GM12878 (cell line): ENCODE data around the gene SLC35G2. TPM values are rescaled to one million over a fixed set of nuclear protein-coding genes. Genes with fewer than 3 reads are reported as not detected.
A peak's percentile ranks its signal among the peaks of the same experiment; 100 is the strongest.
"Not testable (repeated sequence)": the region's sequence is repeated elsewhere in the genome, so short reads cannot be mapped to it uniquely, and the experiment has no call there.

Source experiments
- ATAC-seq: fragments of 200-7000 bp; cut with Tn5 transposase; 3 replicates; pipeline ENCODE4 v1.9.1; 2020; ENCODE audit warnings: mild to moderate bottlenecking, moderate library complexity
- BruUV-seq: library from RNA; stranded (reverse); fragments of 400-500 nt; replicated peaks from 2 replicates; lab custom pipeline; 2021; lab: Mats Ljungman, UMichigan
- CTCF ChIA-PET: fragments of 300-600 bp; sonication (Branson Sonifier 250); formaldehyde crosslinking; extraction: SDS; loops from one replicate; lab custom pipeline; 2021; ENCODE audit warnings: inconsistent platforms; lab: Yijun Ruan, JAX
- POLR2A ChIA-PET: fragments of 350-600 bp; formaldehyde crosslinking; extraction: SDS; loops from one replicate; lab custom pipeline; 2021; ENCODE audit warnings: inconsistent platforms; lab: Charles Lee
- RAD21 ChIA-PET: fragments of 300-600 bp; sonication (Branson Sonifier 250); formaldehyde crosslinking; loops from one replicate; lab custom pipeline; 2023; ENCODE audit warnings: antibody characterized with exemption; ENCODE audit not compliant: unreplicated experiment; lab: Charles Lee
- SMC1A ChIA-PET: fragments of 300-600 bp; sonication (Branson Sonifier 250); formaldehyde crosslinking; loops from one replicate; lab custom pipeline; 2023; ENCODE audit not compliant: unreplicated experiment, uncharacterized antibody; lab: Charles Lee
- DNase-seq: peaks from one replicate; pipeline ENCODE4 v3.0.0-alpha.2; 2011; ENCODE audit warnings: low read depth, low spot score
- FAIRE-seq: peaks from 3 replicates; lab custom pipeline; 2011; peaks lifted over from hg19 to GRCh38; lab: Jason Lieb, UNC
- H2AFZ ChIP-seq: 2 replicates; pipeline ENCODE4 v1.6.0; 2011; ENCODE audit warnings: low read depth, low read length, control low read depth; ENCODE audit not compliant: control insufficient read depth
- H3K27ac ChIP-seq: 2 replicates; pipeline ENCODE4 v1.5.1; 2011; ENCODE audit warnings: control low read depth; ENCODE audit not compliant: control insufficient read depth, insufficient read depth
- H3K27me3 ChIP-seq, 2 experiments: replicated peaks in 1 of 2; 2 replicates each; pipeline versions ENCODE4 v1.6.0 to v1.6.1; 2011; ENCODE audit warnings: low read length in 1 of 2; ENCODE audit not compliant: control insufficient read depth in 2 of 2, insufficient read depth in 2 of 2
- H3K36me3 ChIP-seq, 2 experiments: 2 replicates each; pipeline ENCODE4 v1.5.1; 2011; ENCODE audit warnings: low read length in 1 of 2; ENCODE audit not compliant: control insufficient read depth in 2 of 2, insufficient read depth in 2 of 2
- H3K4me1 ChIP-seq: 2 replicates; pipeline ENCODE4 v1.6.1; 2011; ENCODE audit warnings: mild to moderate bottlenecking, low read length, moderate library complexity, mixed read lengths; ENCODE audit not compliant: control insufficient read depth, insufficient read depth
- H3K4me2 ChIP-seq: 2 replicates; pipeline ENCODE4 v1.6.0; 2011; ENCODE audit warnings: control low read depth; ENCODE audit not compliant: control insufficient read depth, insufficient read depth
- H3K4me3 ChIP-seq: fragments of 200-600 bp; sonication (generic); 2 replicates; pipeline ENCODE4 v1.5.1; 2016
- H3K79me2 ChIP-seq: 2 replicates; pipeline ENCODE4 v1.6.0; 2011; ENCODE audit warnings: low read length; ENCODE audit not compliant: control insufficient read depth, insufficient read depth
- H3K9ac ChIP-seq: 2 replicates; pipeline ENCODE4 v1.8.0; 2011; ENCODE audit warnings: low read length, control low read depth, mixed read lengths; ENCODE audit not compliant: control insufficient read depth, insufficient read depth
- H3K9me3 ChIP-seq: replicated peaks from 3 replicates; pipeline ENCODE4 v1.5.1; 2011; ENCODE audit warnings: mild to moderate bottlenecking, low read length; ENCODE audit not compliant: control insufficient read depth, insufficient read depth
- H4K20me1 ChIP-seq: 2 replicates; pipeline ENCODE4 v1.6.0; 2011; ENCODE audit not compliant: control insufficient read depth, insufficient read depth
- ATF3 ChIP-seq: IDR thresholded peaks from 2 replicates; pipeline ENCODE4 v1.6.1; 2011; ENCODE audit warnings: low read depth, mild to moderate bottlenecking, low read length, moderate library complexity, borderline replicate concordance; ENCODE audit errors: extremely low read depth
- MAX ChIP-seq: IDR thresholded peaks from 2 replicates; pipeline ENCODE4 v1.6.1; 2012; ENCODE audit warnings: low read depth, low read length, improper control_type of control experiment
- NFIC ChIP-seq: IDR thresholded peaks from 2 replicates; pipeline ENCODE4 v1.6.1; 2012; ENCODE audit warnings: low read depth, mild to moderate bottlenecking, inconsistent platforms, low read length, moderate library complexity
- NRF1 ChIP-seq: conservative IDR thresholded peaks from 2 replicates; pipeline ENCODE4 v1.6.1; 2011; ENCODE audit warnings: mild to moderate bottlenecking, low read depth, low read length, improper control_type of control experiment
- PKNOX1 ChIP-seq: fragments of 450-650 bp; IDR thresholded peaks from 2 replicates; pipeline ENCODE4 v1.6.1; 2016; ENCODE audit warnings: mild to moderate bottlenecking
- RFX5 ChIP-seq: IDR thresholded peaks from 2 replicates; pipeline ENCODE4 v1.6.1; 2011; ENCODE audit warnings: low read depth, low read length, improper control_type of control experiment
- SREBF2 ChIP-seq: IDR thresholded peaks from 2 replicates; pipeline ENCODE4 v1.6.1; 2012; ENCODE audit warnings: mild to moderate bottlenecking, low read length
- YBX1 ChIP-seq: fragments of 450-650 bp; IDR thresholded peaks from 2 replicates; pipeline ENCODE4 v1.6.1; 2016; ENCODE audit warnings: antibody characterized with exemption
- WGBS: methylation state at CpG from one replicate; pipeline ENCODE4 v1.1.6; 2016; ENCODE audit warnings: low lambda C conversion rate; ENCODE audit not compliant: insufficient replicate concordance, insufficient coverage; ENCODE audit errors: missing lambda C conversion rate; 5-methylcytosine and 5-hydroxymethylcytosine counted together
- in situ Hi-C: fragments of 300-500 bp; cut with MboI; formaldehyde crosslinking; loops from 9 replicates; pipeline ENCODE4 v1.14.3; 2018; ENCODE audit warnings: mixed read lengths
- intact Hi-C: fragments of 100-400 bp; cut with micrococcal nuclease; formaldehyde crosslinking; loops from one replicate; pipeline ENCODE4 v1.14.2; 2022; ENCODE audit not compliant: unreplicated experiment
- polyA plus RNA-seq, 11 experiments: library from polyadenylated mRNA; depleted of rRNA in 4 of 11; unstranded in 6 of 11; stranded (reverse) in 5 of 11; fragments of >200 nt; fragmentation: Nextera tagmentation in 4 of 11; fragmentation: Illumina TruSeq in 1 of 11; extraction: Ambion mirVana in 4 of 11; extraction: Trizol in 1 of 11; gene quantifications; 1 replicate in 1 of 11; 2 replicates in 10 of 11; pipeline versions ENCODE4 v1.2.1 to v1.2.3, GENCODE V29; 2011 to 2016; ENCODE audit warnings: inconsistent platforms in 2 of 11, missing spikeins in 2 of 11, low read depth in 1 of 11
- total RNA-seq, 4 experiments: library from RNA; depleted of rRNA in 3 of 4; stranded (reverse); fragments of >200 nt in 3 of 4; fragmentation: Illumina TruSeq in 1 of 4; extraction: Trizol in 1 of 4; gene quantifications; 2 replicates each; pipeline versions ENCODE4 v1.2.1 to v1.2.3, GENCODE V29; 2013 to 2021

Gene SLC35G2
- total and polyA plus RNA-seq, 10 of the 15 experiments (the other 5 are each of a cell fraction or from before 2014, with no cell fraction given) = 0.11 to 1.9 (median 0.27) TPM

GRCh38 chr3:136893848-136894443 is 75.0 kb downstream of the SLC35G2 start:
- in situ Hi-C loops (no loop called here), intact Hi-C loops (no loop called here)
- Histone ChIP-seq H3K4me2 (no peak overlapping the region), H3K9me3 (peaks cover 33% of the 10 kb centered on the region), H2AFZ (no peak overlapping the region), H3K36me3 (no peaks in the 10 kb centered on the region; a peak in 3 of 4 replicates), H3K9ac (no peak overlapping the region), H3K4me1 (peaks cover 4% of the 10 kb centered on the region; the same call in 1 of the 2 replicates), H3K79me2 (peaks cover 50% of the 10 kb centered on the region), H3K27me3 (no peaks in the 10 kb centered on the region), H3K27ac (no peak overlapping the region), H4K20me1 (no peaks in the 10 kb centered on the region), H3K4me3 (no peak overlapping the region)
- ChIA-PET CTCF (no interaction called here), RAD21 (no interaction called here), POLR2A (interaction anchor here (0.6 kb wide), 1 partner anchor 33 kb away, joined by 4 read pairs; no protein-coding TSS in a partner anchor), SMC1A (interaction anchor here (1.3 to 1.5 kb wide), 2 partner anchors 10 to 32 kb away, joined by 4 to 5 read pairs; partner anchors contain the start of gene NCK1)
- no TSS peak for BruUV-seq
- no peak for DNase-seq
- no peak for ATAC-seq
- FAIRE-seq = no peak
- 79% methylated on average over 5 of the region's 5 CpGs for WGBS
- TF ChIP-seq MAX = no peak
- TF ChIP-seq SREBF2 = no peak
- no peak for TF ChIP-seq PKNOX1
- no peak for TF ChIP-seq YBX1
- TF ChIP-seq RFX5 = no peak
- no peak for TF ChIP-seq ATF3
- TF ChIP-seq NFIC = no peak
- TF ChIP-seq NRF1 = no peak

- H3K27me3 ChIP-seq, H4K20me1 ChIP-seq, FAIRE-seq, intact Hi-C loops, BruUV-seq, H3K27ac ChIP-seq, H3K9ac ChIP-seq, H3K36me3 ChIP-seq, H3K4me3 ChIP-seq, in situ Hi-C loops, H2AFZ ChIP-seq, H3K4me1 ChIP-seq, POLR2A ChIA-PET, H3K4me2 ChIP-seq, DNase-seq: not testable (repeated sequence)
- H3K79me2 ChIP-seq = peaks cover 56% of the 10 kb centered on the region
- peaks cover 35% of the 10 kb centered on the region for H3K9me3 ChIP-seq
- RAD21 ChIA-PET = interaction anchor here (1.1 to 3.1 kb wide), 3 partner anchors 12 to 27 kb away, joined by 4 to 10 read pairs (median 6); no protein-coding TSS in a partner anchor
- ATAC-seq = peak; percentile 41
- WGBS = 0% methylated on average over 1 of the region's 1 CpG
- SMC1A ChIA-PET = interaction anchor here (0.5 to 4.2 kb wide), 11 partner anchors 8 to 47 kb away, joined by 3 to 28 read pairs (median 4); partner anchors contain the start of gene NCK1
- CTCF ChIA-PET = interaction anchor here (0.7 kb wide), 1 partner anchor 20 kb away, joined by 3 read pairs; no protein-coding TSS in a partner anchor
Observed at GRCh38 chr3:136897171-136897570, 78.2 kb downstream of the SLC35G2 start.
